H9 (cell line): Measurements from ENCODE around the gene LRMDA. TPM values are rescaled to one million over a fixed set of nuclear protein-coding genes. Genes with fewer than 3 reads are reported as not detected.

Source experiments
- DNase-seq: peaks from one replicate; pipeline ENCODE4 v3.0.0-alpha.2; 2017
- H2AFZ ChIP-seq: one replicate; pipeline ENCODE4 v1.6.1; 2013; ENCODE audit warnings: mild to moderate bottlenecking, low read length, control low read depth, moderate library complexity
- H2AK5ac ChIP-seq: 2 replicates; pipeline ENCODE4 v1.6.1; 2013; ENCODE audit warnings: low read length, control low read depth, mixed read lengths; ENCODE audit not compliant: insufficient read length
- H2BK120ac ChIP-seq: one replicate; pipeline ENCODE4 v1.6.1; 2013; ENCODE audit warnings: low read depth, mild to moderate bottlenecking, low read length, control low read depth, inconsistent platforms; ENCODE audit not compliant: poor library complexity, severe bottlenecking
- H2BK12ac ChIP-seq: 2 replicates; pipeline ENCODE4 v1.6.1; 2013; ENCODE audit warnings: low read length, control low read depth, mixed read lengths, low read depth; ENCODE audit not compliant: insufficient read length
- H2BK15ac ChIP-seq: 2 replicates; pipeline ENCODE4 v1.6.1; 2013; ENCODE audit warnings: low read depth, low read length, control low read depth
- H2BK20ac ChIP-seq: one replicate; pipeline ENCODE4 v1.6.1; 2013; ENCODE audit warnings: low read depth, mild to moderate bottlenecking, low read length, control low read depth, inconsistent platforms; ENCODE audit not compliant: poor library complexity, severe bottlenecking
- H2BK5ac ChIP-seq: 2 replicates; pipeline ENCODE4 v1.6.1; 2013; ENCODE audit warnings: low read length, control low read depth, mixed read lengths; ENCODE audit not compliant: insufficient read length
- H3K14ac ChIP-seq: 2 replicates; pipeline ENCODE4 v1.6.1; 2013; ENCODE audit warnings: low read length, control low read depth; ENCODE audit not compliant: insufficient read depth
- H3K18ac ChIP-seq: 2 replicates; pipeline ENCODE4 v1.6.1; 2013; ENCODE audit warnings: low read depth, mild to moderate bottlenecking, mixed read lengths, low read length, control low read depth; ENCODE audit not compliant: insufficient read length
- H3K23ac ChIP-seq: 2 replicates; pipeline ENCODE4 v1.6.1; 2013; ENCODE audit warnings: low read length, control low read depth, mixed read lengths, low read depth; ENCODE audit not compliant: insufficient read length
- H3K23me2 ChIP-seq: 2 replicates; pipeline ENCODE4 v1.6.1; 2013; ENCODE audit warnings: low read depth, mild to moderate bottlenecking, mixed read lengths, low read length, control low read depth; ENCODE audit not compliant: insufficient read length, poor library complexity, severe bottlenecking
- H3K27ac ChIP-seq: 2 replicates; pipeline ENCODE4 v1.5.1; 2013; ENCODE audit warnings: low read length, control low read depth, mixed read lengths, low read depth; ENCODE audit not compliant: insufficient read length
- H3K27me3 ChIP-seq: 2 replicates; pipeline ENCODE4 v1.6.1; 2013; ENCODE audit warnings: low read length, control low read depth, inconsistent platforms; ENCODE audit not compliant: insufficient read depth
- H3K4ac ChIP-seq: 2 replicates; pipeline ENCODE4 v1.6.1; 2013; ENCODE audit warnings: low read depth, mild to moderate bottlenecking, control low read depth, inconsistent platforms, low read length, moderate library complexity
- H3K4me1 ChIP-seq: 2 replicates; pipeline ENCODE4 v1.6.1; 2013; ENCODE audit warnings: low read length, control low read depth, inconsistent platforms; ENCODE audit not compliant: insufficient read depth
- H3K4me2 ChIP-seq: 2 replicates; pipeline ENCODE4 v1.6.1; 2013; ENCODE audit warnings: low read length, control low read depth, mixed read lengths; ENCODE audit not compliant: insufficient read length, insufficient read depth
- H3K56ac ChIP-seq: 2 replicates; pipeline ENCODE4 v1.6.1; 2013; ENCODE audit warnings: low read depth, mild to moderate bottlenecking, mixed read lengths, low read length, control low read depth; ENCODE audit not compliant: insufficient read length
- H3K79me1 ChIP-seq: 2 replicates; pipeline ENCODE4 v1.6.1; 2013; ENCODE audit warnings: low read depth, mild to moderate bottlenecking, moderate library complexity, low read length, control low read depth, inconsistent platforms; ENCODE audit not compliant: insufficient read depth, poor library complexity, severe bottlenecking
- H3K79me2 ChIP-seq: 2 replicates; pipeline ENCODE4 v1.6.1; 2013; ENCODE audit warnings: low read length, control low read depth, inconsistent platforms; ENCODE audit not compliant: insufficient read depth
- H3K9ac ChIP-seq: 2 replicates; pipeline ENCODE4 v1.6.1; 2013; ENCODE audit warnings: low read length, control low read depth, mixed read lengths; ENCODE audit not compliant: insufficient read length; ENCODE audit errors: extremely low read depth
- H3K9me3 ChIP-seq: one replicate; pipeline ENCODE4 v1.6.1; 2013; ENCODE audit warnings: low read depth, low read length, inconsistent platforms; ENCODE audit not compliant: control insufficient read depth
- H3T11ph ChIP-seq: one replicate; pipeline ENCODE4 v1.6.1; 2013; ENCODE audit warnings: mild to moderate bottlenecking, low read length, control low read depth, inconsistent platforms
- H4K20me1 ChIP-seq: one replicate; pipeline ENCODE4 v1.6.1; 2013; ENCODE audit not compliant: control insufficient read depth, insufficient read length, insufficient read depth
- H4K5ac ChIP-seq: 2 replicates; pipeline ENCODE4 v1.6.1; 2013; ENCODE audit warnings: low read depth, mild to moderate bottlenecking, mixed read lengths, low read length, control low read depth; ENCODE audit not compliant: insufficient read length
- H4K8ac ChIP-seq: replicated peaks from 2 replicates; pipeline ENCODE4 v1.6.1; 2013; ENCODE audit warnings: low read length, control low read depth, mixed read lengths, low read depth; ENCODE audit not compliant: insufficient read length
- H4K91ac ChIP-seq: 2 replicates; pipeline ENCODE4 v1.6.1; 2013; ENCODE audit warnings: low read depth, mild to moderate bottlenecking, moderate library complexity, mixed read lengths, low read length, control low read depth; ENCODE audit not compliant: insufficient read length
- H3K27ac Mint-ChIP-seq, 3 experiments: 2 replicates in 2 of 3; 3 replicates in 1 of 3; pipeline ENCODE4 v1.8.0; 2020 to 2021; ENCODE audit warnings: mixed read lengths in 3 of 3, mild to moderate bottlenecking in 1 of 3, moderate library complexity in 1 of 3
- H3K27me3 Mint-ChIP-seq: 2 replicates; pipeline ENCODE4 v1.8.0; 2021; ENCODE audit warnings: low read depth, mild to moderate bottlenecking, moderate library complexity, mixed read lengths
- H3K36me3 Mint-ChIP-seq, 3 experiments: 2 replicates in 2 of 3; 3 replicates in 1 of 3; pipeline ENCODE4 v1.8.0; 2020 to 2021; ENCODE audit warnings: low read depth in 3 of 3, mixed read lengths in 3 of 3; ENCODE audit not compliant: insufficient read depth in 1 of 3
- H3K4me1 Mint-ChIP-seq, 2 experiments: 2 replicates each; pipeline ENCODE4 v1.8.0; 2020; ENCODE audit warnings: mixed read lengths in 2 of 2
- H3K4me3 Mint-ChIP-seq, 2 experiments: 2 replicates in 1 of 2; 3 replicates in 1 of 2; pipeline ENCODE4 v1.8.0; 2020 to 2021; ENCODE audit warnings: mild to moderate bottlenecking in 2 of 2, mixed read lengths in 2 of 2, moderate library complexity in 1 of 2
- H3K9me3 Mint-ChIP-seq, 2 experiments: 2 replicates in 1 of 2; 3 replicates in 1 of 2; pipeline ENCODE4 v1.8.0; 2020; ENCODE audit warnings: mild to moderate bottlenecking in 2 of 2, mixed read lengths in 2 of 2, moderate library complexity in 1 of 2
- CTCF ChIP-seq: fragments of 200-600 bp; sonication (generic); conservative IDR thresholded peaks from 3 replicates; pipeline ENCODE4 v1.8.0; 2021; ENCODE audit warnings: antibody characterized with exemption, mild to moderate bottlenecking
- WGBS: extraction: QIAGEN DNeasy Blood & Tissue Kit; methylation state at CpG from one replicate; pipeline ENCODE4 v1.1.7; 2013; ENCODE audit warnings: missing lambda C conversion rate, low lambda C conversion rate, mixed read lengths; ENCODE audit not compliant: insufficient read length; ENCODE audit errors: extremely low coverage; 5-methylcytosine and 5-hydroxymethylcytosine counted together
- total RNA-seq: library from RNA; stranded (reverse); gene quantifications from 2 replicates; pipeline ENCODE4 v1.2.1, GENCODE V29; 2021

LRMDA gene
- total RNA-seq, 1 experiment from 2014 or later: 1.8 TPM

- Mint-ChIP-seq H3K27ac (no peak overlapping the region), H3K4me3 (no peak overlapping the region), H3K27me3 (peaks cover 25% of the 10 kb centered on the region), H3K9me3 (no peaks in the 10 kb centered on the region; a peak in 1 of 5 replicates), H3K36me3 (no peaks in the 10 kb centered on the region), H3K4me1 (peaks cover under 1 to 6% of the 10 kb centered on the region in 2 experiments; a peak in 2 of 4 replicates)
- Histone ChIP-seq H4K20me1 (no peaks in the 10 kb centered on the region), H2BK5ac (no peak overlapping the region), H3K79me2 (no peaks in the 10 kb centered on the region), H2AFZ (no peak overlapping the region), H3K79me1 (no peaks in the 10 kb centered on the region), H4K5ac (no peak overlapping the region), H2AK5ac (no peak overlapping the region), H2BK20ac (no peak overlapping the region), H3K27me3 (no peaks in the 10 kb centered on the region), H2BK15ac (no peak overlapping the region), H3K9me3 (no peaks in the 10 kb centered on the region), H3K4me1 (peaks cover 2% of the 10 kb centered on the region; the same call in 1 of the 2 replicates), H3K18ac (no peak overlapping the region), H3K23me2 (no peaks in the 10 kb centered on the region), H3K23ac (no peak overlapping the region), H2BK120ac (no peak overlapping the region), H3K9ac (no peak overlapping the region), H3K4ac (no peak overlapping the region), H4K91ac (no peak overlapping the region), H3K14ac (no peak overlapping the region), H3K27ac (no peak overlapping the region), H3K56ac (no peak overlapping the region), H3T11ph (no peak overlapping the region), H4K8ac (no peak overlapping the region), H3K4me2 (no peak overlapping the region), H2BK12ac (no peak overlapping the region)
- TF ChIP-seq CTCF: no peak
- WGBS: no CpG with 5 or more reads among the region's 3 CpGs
- DNase-seq: no peak
Measured at GRCh38 chr10:75530299-75530698, 98.9 kb downstream of the LRMDA start.
